Hepatocyte (in vitro differentiated cells): ENCODE results near the gene ZNF492. TPM values are rescaled to one million over a fixed set of nuclear protein-coding genes. Genes with fewer than 3 reads are reported as not detected.
"Not testable (repeated sequence)": the region's sequence is repeated elsewhere in the genome, so short reads cannot be mapped to it uniquely, and the experiment has no call there.

Source experiments
- DNase-seq: peaks from one replicate; pipeline ENCODE4 v3.0.0-alpha.2; 2016; ENCODE audit warnings: low spot score
- H2AFZ ChIP-seq: fragments of 200-600 bp; sonication (generic); 2 replicates; pipeline ENCODE4 v1.6.0; 2016; ENCODE audit warnings: antibody characterized with exemption, mild to moderate bottlenecking
- H3K27ac ChIP-seq: fragments of 200-600 bp; sonication (generic); 2 replicates; pipeline ENCODE4 v1.5.1; 2016; ENCODE audit warnings: mild to moderate bottlenecking
- H3K27me3 ChIP-seq: fragments of 200-600 bp; sonication (generic); 2 replicates; pipeline ENCODE4 v1.6.1; 2016
- H3K36me3 ChIP-seq: fragments of 200-600 bp; sonication (generic); replicated peaks from 2 replicates; pipeline ENCODE4 v1.5.1; 2016; ENCODE audit warnings: low read depth; ENCODE audit not compliant: insufficient read depth
- H3K4me1 ChIP-seq: fragments of 200-600 bp; sonication (generic); 2 replicates; pipeline ENCODE4 v1.5.1; 2016; ENCODE audit warnings: mild to moderate bottlenecking, moderate library complexity; ENCODE audit not compliant: insufficient read depth
- H3K4me2 ChIP-seq: fragments of 200-600 bp; sonication (generic); 2 replicates; pipeline ENCODE4 v1.6.0; 2016
- H3K4me3 ChIP-seq: fragments of 200-600 bp; sonication (generic); 2 replicates; pipeline ENCODE4 v1.5.1; 2016; ENCODE audit warnings: mild to moderate bottlenecking
- H3K79me2 ChIP-seq: fragments of 200-600 bp; sonication (generic); 2 replicates; pipeline ENCODE4 v1.6.0; 2017; ENCODE audit warnings: mild to moderate bottlenecking
- H3K9me2 ChIP-seq: fragments of 200-600 bp; sonication (generic); replicated peaks from 2 replicates; pipeline ENCODE4 v1.6.0; 2017; ENCODE audit warnings: mild to moderate bottlenecking; ENCODE audit not compliant: insufficient read depth
- H3K9me3 ChIP-seq: fragments of 200-600 bp; sonication (generic); 2 replicates; pipeline ENCODE4 v1.5.1; 2016; ENCODE audit warnings: low read depth, mild to moderate bottlenecking
- H4K20me1 ChIP-seq: fragments of 200-600 bp; sonication (generic); 2 replicates; pipeline ENCODE4 v1.6.0; 2016; ENCODE audit warnings: mild to moderate bottlenecking; ENCODE audit not compliant: insufficient read depth, poor library complexity, severe bottlenecking
- EZH2 ChIP-seq: fragments of 200-600 bp; sonication (generic); IDR thresholded peaks from 2 replicates; pipeline ENCODE4 v1.6.1; 2016; ENCODE audit warnings: antibody characterized with exemption, mild to moderate bottlenecking, borderline replicate concordance
- EZH2phosphoT487 ChIP-seq: fragments of 200-600 bp; sonication (generic); IDR thresholded peaks from one replicate; pipeline ENCODE4 v1.6.1; 2018; ENCODE audit warnings: antibody characterized with exemption, mild to moderate bottlenecking, low read depth, moderate library complexity; ENCODE audit not compliant: unreplicated experiment, severe bottlenecking
- WGBS: methylation state at CpG from one replicate; pipeline ENCODE4 v1.1.6; 2016; ENCODE audit warnings: low lambda C conversion rate; ENCODE audit errors: missing lambda C conversion rate; 5-methylcytosine and 5-hydroxymethylcytosine counted together
- polyA plus RNA-seq: library from polyadenylated mRNA; unstranded; fragments of >200 nt; fragmentation: Nextera tagmentation; extraction: Ambion mirVana; gene quantifications from 2 replicates; pipeline ENCODE4 v1.2.1, GENCODE V29; 2016
- total RNA-seq: library from RNA; depleted of rRNA; stranded (reverse); fragments of >200 nt; gene quantifications from 2 replicates; pipeline ENCODE4 v1.2.3, GENCODE V29; 2014
- TF ChIP-seq, protein P1 (sequence below): fragments of 200-600 bp; sonication (generic); IDR thresholded peaks from 2 replicates; pipeline ENCODE4 v1.5.1; 2016; ENCODE audit warnings: antibody characterized with exemption, mild to moderate bottlenecking; ENCODE audit not compliant: poor library complexity

The ZNF492 gene
- total RNA-seq (not detected in 2 replicates), polyA plus RNA-seq (not detected in 2 replicates)

DNA sequence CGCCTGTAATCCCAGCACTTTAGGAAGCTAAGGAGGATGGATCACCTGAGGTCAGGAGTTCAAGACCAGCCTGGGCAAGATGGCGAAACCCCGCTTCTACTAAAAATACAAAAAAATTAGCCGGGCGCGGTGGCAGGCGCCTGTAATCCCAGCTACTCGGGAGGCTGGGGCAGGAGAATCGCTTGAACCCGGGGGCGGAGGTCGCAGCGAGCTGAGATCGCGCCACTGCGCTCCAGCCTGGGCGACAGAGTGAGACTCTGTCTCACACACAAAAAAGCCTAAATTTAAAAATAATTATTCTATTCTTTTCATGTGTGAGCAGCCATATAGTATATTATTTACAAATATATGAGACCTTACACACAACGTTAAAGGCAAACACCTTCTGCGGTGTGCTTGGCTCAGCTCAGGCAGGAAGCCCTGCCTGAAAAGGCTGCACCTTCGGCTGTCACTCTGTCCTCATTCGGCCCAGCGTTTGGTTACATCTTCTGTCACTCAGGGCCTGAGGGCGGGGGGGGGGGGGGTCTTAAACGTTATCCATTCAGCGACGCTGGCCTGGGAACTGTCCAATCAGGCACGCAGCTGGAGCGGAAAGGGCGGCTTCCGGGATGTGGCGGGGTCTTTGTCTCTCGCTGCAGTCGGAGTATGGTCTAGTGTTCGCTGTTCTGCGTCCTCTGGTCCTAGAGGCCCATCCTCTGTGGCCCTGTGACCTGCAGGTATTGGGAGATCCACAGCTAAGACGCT, at the start of gene ZNF492:
Gene ZNF492, plus strand, starts transcription at position 619 of the 744 bp plus-strand sequence. CDS start 19,076 bp downstream, outside the sequence.
- H3K27me3 ChIP-seq, H2AFZ ChIP-seq, H3K9me3 ChIP-seq, H3K4me3 ChIP-seq, H4K20me1 ChIP-seq, H3K27ac ChIP-seq, H3K36me3 ChIP-seq, H3K79me2 ChIP-seq, DNase-seq, H3K4me2 ChIP-seq, H3K9me2 ChIP-seq, H3K4me1 ChIP-seq: not testable (repeated sequence)
- 88% methylated on average over 34 of the region's 36 CpGs for WGBS

DNA sequence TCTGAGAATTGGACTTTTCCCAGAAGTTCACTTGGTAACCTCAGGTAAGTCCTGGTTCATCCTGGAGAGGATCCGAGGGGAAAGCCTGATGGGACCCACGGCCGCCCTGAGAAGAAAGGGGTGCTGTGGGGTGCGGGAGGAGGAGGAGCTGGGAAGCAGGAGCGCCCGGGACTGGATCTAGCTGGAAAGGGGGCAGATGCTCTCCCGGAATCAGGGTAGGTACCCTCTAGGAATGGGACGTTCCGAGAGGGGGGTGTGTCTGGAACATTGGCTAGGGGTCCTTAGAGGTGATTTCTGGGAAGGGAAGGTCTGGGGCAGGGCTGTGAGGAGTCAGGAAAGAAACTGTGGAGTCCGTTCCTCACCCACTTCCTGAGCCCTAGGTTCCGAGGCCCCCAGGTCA, 38.7 kb upstream of the ZNF492 start:
- Histone ChIP-seq H3K4me1 (no peaks in the 10 kb centered on the region), H3K27ac (no peak overlapping the region), H3K36me3 (no peaks in the 10 kb centered on the region), H3K4me2 (no peak overlapping the region), H3K27me3 (no peaks in the 10 kb centered on the region), H2AFZ (no peak overlapping the region), H3K79me2 (no peaks in the 10 kb centered on the region), H3K4me3 (no peak overlapping the region), H3K9me3 (no peaks in the 10 kb centered on the region), H3K9me2 (no peaks in the 10 kb centered on the region), H4K20me1 (no peaks in the 10 kb centered on the region)
- no peak for DNase-seq
- 89% methylated on average over 11 of the region's 11 CpGs for WGBS
- TF ChIP-seq, protein P1, sequence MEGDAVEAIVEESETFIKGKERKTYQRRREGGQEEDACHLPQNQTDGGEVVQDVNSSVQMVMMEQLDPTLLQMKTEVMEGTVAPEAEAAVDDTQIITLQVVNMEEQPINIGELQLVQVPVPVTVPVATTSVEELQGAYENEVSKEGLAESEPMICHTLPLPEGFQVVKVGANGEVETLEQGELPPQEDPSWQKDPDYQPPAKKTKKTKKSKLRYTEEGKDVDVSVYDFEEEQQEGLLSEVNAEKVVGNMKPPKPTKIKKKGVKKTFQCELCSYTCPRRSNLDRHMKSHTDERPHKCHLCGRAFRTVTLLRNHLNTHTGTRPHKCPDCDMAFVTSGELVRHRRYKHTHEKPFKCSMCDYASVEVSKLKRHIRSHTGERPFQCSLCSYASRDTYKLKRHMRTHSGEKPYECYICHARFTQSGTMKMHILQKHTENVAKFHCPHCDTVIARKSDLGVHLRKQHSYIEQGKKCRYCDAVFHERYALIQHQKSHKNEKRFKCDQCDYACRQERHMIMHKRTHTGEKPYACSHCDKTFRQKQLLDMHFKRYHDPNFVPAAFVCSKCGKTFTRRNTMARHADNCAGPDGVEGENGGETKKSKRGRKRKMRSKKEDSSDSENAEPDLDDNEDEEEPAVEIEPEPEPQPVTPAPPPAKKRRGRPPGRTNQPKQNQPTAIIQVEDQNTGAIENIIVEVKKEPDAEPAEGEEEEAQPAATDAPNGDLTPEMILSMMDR = no peak
- TF ChIP-seq EZH2phosphoT487 (no peak), EZH2 (no peak)

DNA sequence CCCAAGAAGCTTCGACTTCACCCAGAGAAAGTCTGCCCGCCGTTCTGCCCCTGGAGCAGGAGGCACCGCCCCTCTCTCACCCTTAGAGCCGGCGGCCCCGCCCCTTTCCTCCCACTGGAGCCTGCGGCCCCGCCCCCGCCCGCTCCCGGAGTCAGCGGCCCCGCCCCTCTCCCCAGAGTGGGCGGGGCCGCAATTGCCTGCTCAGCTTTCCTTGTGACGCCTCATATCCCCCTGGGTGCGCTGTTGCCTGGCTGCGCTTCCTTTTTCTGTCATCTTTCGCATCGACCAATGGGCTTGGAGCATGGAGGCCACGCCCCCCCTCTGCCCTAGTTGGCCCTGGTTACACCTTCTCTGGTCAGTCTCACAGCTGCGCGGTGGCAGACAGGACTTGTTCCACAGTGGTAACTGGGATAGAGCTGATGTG, 38.2 kb upstream of the ZNF492 start:
- Histone ChIP-seq H3K36me3 (no peaks in the 10 kb centered on the region), H3K27ac (no peak overlapping the region), H3K4me2 (no peak overlapping the region), H3K27me3 (no peaks in the 10 kb centered on the region), H3K4me3 (no peak overlapping the region), H4K20me1 (no peaks in the 10 kb centered on the region), H2AFZ (no peak overlapping the region), H3K4me1 (no peaks in the 10 kb centered on the region), H3K79me2 (no peaks in the 10 kb centered on the region), H3K9me3 (no peaks in the 10 kb centered on the region), H3K9me2 (no peaks in the 10 kb centered on the region)
- 90% methylated on average over 10 of the region's 24 CpGs for WGBS
- DNase-seq = no peak
- TF ChIP-seq EZH2phosphoT487 (no peak), EZH2 (no peak)
- TF ChIP-seq, protein P1 = no peak

DNA sequence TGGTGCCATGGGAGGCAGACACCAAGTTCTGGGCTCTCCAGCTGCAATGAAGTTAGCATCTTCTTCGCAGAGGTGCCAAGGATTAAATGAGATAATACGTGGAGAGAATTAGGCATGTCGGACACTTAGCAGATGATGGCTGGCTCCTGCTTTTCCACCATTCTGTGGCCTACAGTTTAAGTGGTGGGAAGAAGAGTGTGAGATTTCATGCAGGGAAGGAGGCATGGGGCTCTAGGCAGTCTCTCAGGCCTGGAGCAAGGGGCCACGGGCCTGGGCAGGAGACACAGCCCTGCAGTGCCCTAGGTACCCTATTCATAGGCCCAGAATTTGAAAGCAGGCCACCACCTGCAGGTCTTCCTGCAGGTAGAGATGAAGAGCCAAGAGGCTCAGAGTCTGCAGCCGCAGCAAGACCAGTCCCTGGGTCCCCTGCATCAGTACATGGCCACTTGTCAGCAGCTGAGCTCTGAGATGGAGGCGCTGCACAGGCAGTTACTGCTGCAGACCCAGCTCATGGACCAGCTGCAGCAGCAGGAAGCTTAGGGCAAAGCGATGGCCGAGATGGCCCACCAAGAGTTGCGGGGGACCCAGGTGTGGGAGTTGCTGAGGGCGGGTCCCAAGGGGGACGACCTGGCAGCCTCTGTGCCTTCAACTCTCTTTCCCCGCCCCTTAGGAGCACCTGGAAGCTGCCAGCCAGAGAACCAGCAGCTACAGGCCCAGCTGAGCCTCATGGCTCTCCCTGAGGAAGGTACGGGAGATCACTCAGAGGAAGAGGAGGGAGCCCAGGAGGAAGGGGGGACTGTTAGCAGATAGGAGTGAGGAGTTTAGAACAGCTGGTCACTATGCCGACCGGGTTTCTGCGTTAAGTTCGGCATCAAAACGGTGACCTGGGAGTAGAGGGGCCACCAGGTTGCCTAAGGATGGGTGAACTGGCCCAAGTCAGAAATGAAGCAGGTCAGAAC, 33.2 kb upstream of the ZNF492 start:
- no peak overlapping the region for H3K4me3 ChIP-seq
- H3K27me3 ChIP-seq = no peaks in the 10 kb centered on the region
- no peaks in the 10 kb centered on the region for H3K9me2 ChIP-seq
- H3K4me1 ChIP-seq = no peaks in the 10 kb centered on the region
- WGBS = 77% methylated on average over 18 of the region's 18 CpGs
- H3K9me3 ChIP-seq = no peaks in the 10 kb centered on the region
- no peaks in the 10 kb centered on the region for H4K20me1 ChIP-seq
- DNase-seq = no peak
- H3K36me3 ChIP-seq = no peaks in the 10 kb centered on the region
- no peaks in the 10 kb centered on the region for H3K79me2 ChIP-seq
- TF ChIP-seq, protein P1 = no peak
- no peak overlapping the region for H3K4me2 ChIP-seq
- H2AFZ ChIP-seq = no peak overlapping the region
- H3K27ac ChIP-seq = no peak overlapping the region
